ENCODE results near the gene MED12L. TPM values are rescaled to one million over a fixed set of nuclear protein-coding genes. Genes with fewer than 3 reads are reported as not detected.

The MED12L gene
- total and polyA plus RNA-seq, 2 donors (not counting 1 experiment from before 2014, with no cell fraction given): 0.94 to 4.3 TPM

GRCh38 chr3:151154566-151154965 is 69.1 kb downstream of the MED12L start:
- Histone ChIP-seq H3K36me3 (ENCODE audit: control insufficient read depth, insufficient read depth, low read length) (no peaks in the 10 kb centered on the region), H3K4me2 (ENCODE audit: extremely low read depth, insufficient read depth, low read length) (no peak overlapping the region), H4K20me1 (ENCODE audit: control insufficient read depth, extremely low read depth, insufficient read depth, low read length) (no peaks in the 10 kb centered on the region), H3K9me3 (ENCODE audit: control insufficient read depth, insufficient read depth, low read depth, low read length) (no peaks in the 10 kb centered on the region), H3K4me1 (ENCODE audit: control insufficient read depth, extremely low read depth, insufficient read depth, low read length) (no peaks in the 10 kb centered on the region), H3K27ac (ENCODE audit: insufficient read depth, low read length) (no peak overlapping the region), H3K4me3 (replicated peaks in 1 of 4; ENCODE audit: control extremely low read depth in 1 of 4, insufficient read depth in 1 of 4, low read depth in 3 of 4, low read length in 4 of 4) (no peak overlapping the region), H3K79me2 (ENCODE audit: control insufficient read depth, insufficient read depth, low read length) (no peaks in the 10 kb centered on the region), H3K27me3 (ENCODE audit: control insufficient read depth, insufficient read depth, low read length) (no peaks in the 10 kb centered on the region), H3K9ac (ENCODE audit: insufficient read depth, low read length) (no peak overlapping the region), H2AFZ (ENCODE audit: low read length) (no peak overlapping the region)
- TF ChIP-seq EZH2 (IDR thresholded peaks at IDR 0.05; ENCODE audit: low read length, missing control alignments) (no peak), CTCF (conservative IDR thresholded peaks at IDR 0.05 in 1 of 2, IDR thresholded peaks at IDR 0.05 in 1 of 2; ENCODE audit: low read depth in 1 of 2, low read length in 2 of 2) (no peak)
- no peak for DNase-seq (ENCODE audit: low read depth in 2 of 2)

- no peaks in the 10 kb centered on the region for H4K20me1 ChIP-seq (ENCODE audit: control insufficient read depth, extremely low read depth, insufficient read depth, low read length)
- no peaks in the 10 kb centered on the region for H3K4me1 ChIP-seq (ENCODE audit: control insufficient read depth, extremely low read depth, insufficient read depth, low read length)
- DNase-seq (ENCODE audit: low read depth in 2 of 2): no peak
- no peaks in the 10 kb centered on the region for H3K36me3 ChIP-seq (ENCODE audit: control insufficient read depth, insufficient read depth, low read length)
- H3K27me3 ChIP-seq (ENCODE audit: control insufficient read depth, insufficient read depth, low read length): no peaks in the 10 kb centered on the region
- no peaks in the 10 kb centered on the region for H3K79me2 ChIP-seq (ENCODE audit: control insufficient read depth, insufficient read depth, low read length)
- no peaks in the 10 kb centered on the region for H3K9me3 ChIP-seq (ENCODE audit: control insufficient read depth, insufficient read depth, low read depth, low read length)
- TF ChIP-seq EZH2 (IDR thresholded peaks at IDR 0.05; ENCODE audit: low read length, missing control alignments): no peak
- no peak for TF ChIP-seq CTCF (conservative IDR thresholded peaks at IDR 0.05 in 1 of 2, IDR thresholded peaks at IDR 0.05 in 1 of 2; ENCODE audit: low read depth in 1 of 2, low read length in 2 of 2)
- H3K4me2 ChIP-seq (ENCODE audit: extremely low read depth, insufficient read depth, low read length): no peak overlapping the region
- no peak overlapping the region for H3K4me3 ChIP-seq (replicated peaks in 1 of 4; ENCODE audit: control extremely low read depth in 1 of 4, insufficient read depth in 1 of 4, low read depth in 3 of 4, low read length in 4 of 4)
- H2AFZ ChIP-seq (ENCODE audit: low read length): no peak overlapping the region
- no peak overlapping the region for H3K9ac ChIP-seq (ENCODE audit: insufficient read depth, low read length)
- H3K27ac ChIP-seq (ENCODE audit: insufficient read depth, low read length): no peak overlapping the region
These were observed 70.1 kb downstream of the MED12L start for GRCh38 chr3:151155409-151156128.

GRCh38 chr3:151156618-151157216 is 71.3 kb downstream of the MED12L start:
- Histone ChIP-seq H3K79me2 (ENCODE audit: control insufficient read depth, insufficient read depth, low read length) (no peaks in the 10 kb centered on the region), H3K27ac (ENCODE audit: insufficient read depth, low read length) (no peak overlapping the region), H3K36me3 (ENCODE audit: control insufficient read depth, insufficient read depth, low read length) (no peaks in the 10 kb centered on the region), H4K20me1 (ENCODE audit: control insufficient read depth, extremely low read depth, insufficient read depth, low read length) (no peaks in the 10 kb centered on the region), H2AFZ (ENCODE audit: low read length) (no peak overlapping the region), H3K9ac (ENCODE audit: insufficient read depth, low read length) (no peak overlapping the region), H3K9me3 (ENCODE audit: control insufficient read depth, insufficient read depth, low read depth, low read length) (no peaks in the 10 kb centered on the region), H3K4me3 (replicated peaks in 1 of 4; ENCODE audit: control extremely low read depth in 1 of 4, insufficient read depth in 1 of 4, low read depth in 3 of 4, low read length in 4 of 4) (no peak overlapping the region), H3K27me3 (ENCODE audit: control insufficient read depth, insufficient read depth, low read length) (no peaks in the 10 kb centered on the region), H3K4me2 (ENCODE audit: extremely low read depth, insufficient read depth, low read length) (no peak overlapping the region), H3K4me1 (ENCODE audit: control insufficient read depth, extremely low read depth, insufficient read depth, low read length) (no peaks in the 10 kb centered on the region)
- DNase-seq (ENCODE audit: low read depth in 2 of 2): peak; percentile 61 to 68
- TF ChIP-seq CTCF (conservative IDR thresholded peaks at IDR 0.05 in 1 of 2, IDR thresholded peaks at IDR 0.05 in 1 of 2; ENCODE audit: low read depth in 1 of 2, low read length in 2 of 2): peak; percentile 35 to 65
- no peak for TF ChIP-seq EZH2 (IDR thresholded peaks at IDR 0.05; ENCODE audit: low read length, missing control alignments)

All from fibroblast of lung (primary cell).